KBM-7 (cell line): ENCODE data around the gene CCSAP.
"Not testable (repeated sequence)": the region's sequence is repeated elsewhere in the genome, so short reads cannot be mapped to it uniquely, and the experiment has no call there.

Source experiments
- DNase-seq: peaks from one replicate; pipeline ENCODE4 v3.0.0-alpha.2; 2015
- in situ Hi-C: fragments of 300-500 bp; cut with MboI; formaldehyde crosslinking; loops from 2 replicates; pipeline ENCODE4 v1.14.3; 2020; ENCODE audit warnings: low sequenced_read_pairs, low pct_unique_long_range_greater_than_20kb, mixed read lengths

CCSAP gene

DNA sequence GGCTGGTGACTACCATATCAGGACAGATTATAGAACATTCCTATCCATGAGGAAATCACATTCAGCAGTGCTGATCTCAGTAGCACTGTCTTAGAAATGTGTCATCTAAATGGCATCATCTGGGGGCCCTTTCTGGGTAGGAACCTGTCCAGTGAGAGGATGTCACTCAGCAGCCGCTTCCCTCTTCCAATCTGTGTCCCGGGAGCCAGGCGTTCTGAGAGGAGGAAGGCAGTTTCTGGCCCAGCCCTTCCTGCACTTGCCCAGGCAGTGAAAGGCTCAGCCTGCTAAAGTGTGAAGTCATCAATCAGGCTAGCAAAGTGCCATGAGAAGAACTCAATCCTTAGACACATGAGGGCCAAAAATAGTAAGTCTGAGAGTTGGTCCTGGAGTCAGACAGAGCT is 46.3 kb downstream of the CCSAP start:
- in situ Hi-C loops: no loop called here
- peak; percentile 36 for DNase-seq

DNA sequence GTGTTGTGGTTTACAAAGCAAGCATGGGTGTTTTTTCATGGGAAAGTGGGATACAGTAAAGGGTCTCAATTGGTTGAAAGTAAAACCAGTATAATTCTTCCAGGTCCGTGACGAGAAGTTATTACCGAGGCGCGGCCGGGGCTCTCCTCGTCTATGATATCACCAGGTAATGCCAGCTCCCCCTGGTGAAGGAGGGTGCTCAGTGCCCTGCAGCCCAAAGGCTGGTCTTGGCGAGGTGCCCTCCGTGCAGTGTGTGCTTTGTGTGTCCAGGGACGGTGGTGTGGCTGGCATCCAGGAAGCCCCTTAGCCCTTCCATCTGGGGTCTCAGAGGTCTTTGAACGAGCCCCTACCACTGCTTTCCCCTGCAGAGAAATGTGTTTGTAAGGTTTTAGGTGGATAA is 47.1 kb downstream of the CCSAP start:
- in situ Hi-C loops: no loop called here
- no peak for DNase-seq

DNA sequence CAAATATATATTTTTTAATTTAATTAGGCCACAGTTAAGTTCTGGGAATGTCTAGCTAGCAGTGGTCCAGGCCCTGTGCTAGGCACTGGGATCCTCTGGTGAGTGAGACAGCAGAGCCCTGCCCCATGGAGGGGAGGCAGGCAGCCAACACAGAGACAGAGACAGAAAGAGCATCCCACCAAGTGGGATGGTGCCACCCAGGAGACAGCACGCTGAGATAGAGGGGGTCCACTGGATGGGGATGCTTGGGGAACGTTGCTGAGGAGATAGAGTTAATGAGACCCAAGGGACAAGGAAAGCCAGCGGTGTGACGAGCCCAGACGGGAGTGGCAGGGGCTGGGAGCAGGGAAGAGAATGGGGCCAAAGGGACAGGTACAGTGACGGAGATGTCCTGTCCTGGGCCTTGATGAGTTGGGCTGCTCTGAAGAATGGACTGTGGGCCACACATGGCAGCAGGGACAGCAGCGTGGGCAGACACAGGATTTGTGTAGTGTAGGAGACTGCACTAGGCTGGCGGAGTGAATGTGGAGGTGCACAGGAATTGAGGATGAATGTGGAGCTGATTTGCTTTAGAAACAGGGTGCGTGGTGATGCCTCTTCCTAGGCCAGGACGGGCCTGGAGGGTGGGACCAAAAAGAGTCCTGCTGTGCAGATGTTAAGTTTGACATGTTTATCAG is 49.2 kb downstream of the CCSAP start:
- in situ Hi-C loops: no loop called here
- DNase-seq: no peak

DNA sequence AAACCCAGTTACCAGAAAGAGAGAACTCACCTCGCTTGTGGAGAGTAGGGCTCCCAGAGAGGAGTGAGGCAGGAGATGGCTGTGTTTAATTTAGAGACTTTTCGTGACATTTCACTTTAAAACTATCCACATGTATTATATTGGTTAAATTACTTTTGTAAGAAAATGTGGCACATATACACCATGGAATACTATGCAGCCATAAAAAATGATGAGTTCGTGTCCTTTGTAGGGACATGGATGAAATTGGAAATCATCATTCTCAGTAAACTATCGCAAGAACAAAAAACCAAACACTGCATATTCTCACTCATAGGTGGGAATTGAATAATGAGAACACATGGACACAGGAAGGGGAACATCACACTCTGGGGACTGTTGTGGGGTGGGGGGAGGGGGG is 51.2 kb downstream of the CCSAP start:
- DNase-seq, in situ Hi-C loops: not testable (repeated sequence)

DNA sequence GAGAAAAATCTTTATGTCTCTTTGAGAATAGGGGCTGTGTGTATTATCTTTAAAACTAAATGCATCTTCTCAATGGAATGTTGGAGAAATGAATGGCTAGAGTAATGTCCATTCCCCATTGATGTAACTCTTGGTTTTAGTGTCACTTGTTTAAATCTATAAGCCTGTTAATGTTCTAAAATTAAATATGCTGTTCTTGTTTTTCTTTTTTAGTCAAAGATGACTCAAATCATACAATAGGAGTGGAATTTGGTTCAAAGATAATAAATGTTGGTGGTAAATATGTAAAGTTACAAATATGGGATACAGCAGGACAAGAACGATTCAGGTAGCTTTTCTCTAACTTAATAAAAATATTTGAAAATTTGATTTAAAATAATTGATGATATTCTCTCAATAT is 54.3 kb downstream of the CCSAP start:
- no peak for DNase-seq
- in situ Hi-C loops: no loop called here

DNA sequence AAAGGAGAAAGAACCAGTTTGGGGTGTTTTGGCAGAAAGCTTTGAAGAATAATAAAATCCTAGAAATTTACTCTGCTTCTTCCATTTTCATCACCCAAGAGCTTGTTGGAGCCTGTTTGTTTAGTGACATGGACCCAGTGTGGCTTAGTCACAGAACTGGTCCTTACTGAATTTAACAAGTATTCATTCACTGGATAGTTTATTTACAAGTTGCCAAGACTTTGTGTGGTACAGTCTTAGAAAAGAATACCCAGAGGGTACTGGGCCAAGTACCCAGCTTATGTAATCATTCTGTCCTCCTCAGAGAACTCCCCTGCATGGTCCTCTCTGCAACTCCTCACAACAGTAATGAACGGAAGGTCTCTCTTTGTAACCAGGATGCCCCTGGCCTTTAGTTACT is 55.6 kb downstream of the CCSAP start:
- in situ Hi-C loops: no loop called here
- DNase-seq: no peak

DNA sequence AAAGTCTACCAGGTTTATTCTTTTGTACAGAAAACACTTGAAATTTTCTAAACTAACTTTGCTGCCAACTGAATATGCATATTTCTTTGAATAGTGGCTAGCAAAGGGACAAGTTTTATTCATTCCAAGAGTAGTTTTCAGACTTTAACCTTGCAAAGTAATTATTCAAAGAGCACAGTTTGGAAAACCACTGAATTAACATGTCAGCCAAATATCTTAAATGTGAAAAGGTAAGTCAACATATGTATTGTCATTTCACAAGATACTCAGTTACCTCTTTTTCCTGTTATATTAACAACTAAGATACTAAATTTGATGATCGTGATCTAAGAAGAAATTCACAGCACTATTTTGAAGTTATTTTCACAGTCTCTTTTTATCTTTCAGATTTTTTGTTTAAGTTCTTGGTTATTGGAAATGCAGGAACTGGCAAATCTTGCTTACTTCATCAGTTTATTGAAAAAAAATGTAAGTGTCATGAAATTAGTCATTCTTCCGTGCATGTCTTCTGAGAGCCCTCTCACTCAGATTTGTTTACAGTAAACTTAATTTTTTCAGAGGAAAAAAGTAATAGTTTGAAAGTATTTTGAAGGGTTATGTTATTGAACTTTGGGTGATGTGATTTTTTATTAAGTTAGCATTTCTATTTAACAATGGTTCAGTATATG is 56.6 kb downstream of the CCSAP start:
- in situ Hi-C loops: no loop called here
- no peak for DNase-seq

DNA sequence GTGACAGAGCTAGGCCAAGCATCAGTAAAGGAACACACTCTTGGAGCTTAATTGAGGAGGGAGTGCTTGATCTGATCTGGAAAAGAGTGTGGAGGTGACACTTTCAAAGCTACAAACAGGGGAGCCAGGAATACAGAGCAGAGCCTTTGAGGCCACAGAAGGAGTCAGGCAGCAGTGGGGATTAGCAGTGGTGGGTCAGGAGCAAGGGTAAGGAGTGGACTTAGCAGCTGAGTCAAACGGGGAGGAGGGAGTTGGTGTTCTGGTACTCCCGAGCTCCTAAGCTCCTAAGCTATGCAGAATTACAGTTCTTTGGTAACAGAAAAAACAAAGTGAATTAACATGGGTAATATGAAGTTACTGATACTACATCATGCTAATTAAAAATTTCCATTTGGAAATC is 57.4 kb downstream of the CCSAP start:
- in situ Hi-C loops: no loop called here
- no peak for DNase-seq

DNA sequence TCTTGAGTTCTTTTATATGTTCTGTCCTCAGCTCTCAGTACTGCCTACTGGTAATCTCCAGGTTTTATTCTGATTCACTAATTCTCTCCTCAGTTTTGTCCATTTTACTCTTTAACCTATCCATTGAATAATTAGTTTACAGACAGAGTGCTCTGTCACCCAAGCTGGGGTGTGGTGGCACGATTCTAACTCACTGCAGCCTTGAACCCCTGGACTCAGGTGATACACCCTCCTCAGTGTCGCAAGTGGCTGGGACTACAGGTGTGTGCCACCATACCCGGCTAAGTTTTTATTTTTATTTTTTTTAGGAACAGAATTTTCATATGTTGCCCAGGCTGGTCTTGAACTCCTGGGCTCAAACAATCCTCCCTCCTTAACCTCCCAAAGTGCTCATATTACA is 58.0 kb downstream of the CCSAP start:
- no peak for DNase-seq
- in situ Hi-C loops: no loop called here

DNA sequence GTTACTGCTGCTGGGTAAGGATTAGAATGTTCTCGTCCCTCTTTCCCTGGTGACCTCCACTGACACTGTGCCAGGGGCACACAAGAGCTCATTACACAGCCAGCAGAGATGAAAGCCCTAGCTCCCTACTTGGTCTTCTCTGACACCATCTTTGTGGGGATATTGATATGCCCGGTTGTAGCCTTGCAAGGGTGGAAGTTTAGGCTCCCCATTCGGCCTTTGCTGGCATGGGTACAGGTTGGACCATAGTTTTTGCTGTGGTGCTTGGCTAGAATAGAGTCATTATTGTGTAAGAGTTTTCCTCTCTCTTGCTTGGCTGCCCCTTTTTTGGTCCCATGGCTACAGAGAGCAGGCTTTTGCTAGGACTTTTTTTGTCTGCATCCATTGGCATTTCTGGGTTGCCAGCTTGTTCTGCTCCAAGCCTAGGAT is 59.6 kb downstream of the CCSAP start:
- in situ Hi-C loops: no loop called here
- no peak for DNase-seq

DNA sequence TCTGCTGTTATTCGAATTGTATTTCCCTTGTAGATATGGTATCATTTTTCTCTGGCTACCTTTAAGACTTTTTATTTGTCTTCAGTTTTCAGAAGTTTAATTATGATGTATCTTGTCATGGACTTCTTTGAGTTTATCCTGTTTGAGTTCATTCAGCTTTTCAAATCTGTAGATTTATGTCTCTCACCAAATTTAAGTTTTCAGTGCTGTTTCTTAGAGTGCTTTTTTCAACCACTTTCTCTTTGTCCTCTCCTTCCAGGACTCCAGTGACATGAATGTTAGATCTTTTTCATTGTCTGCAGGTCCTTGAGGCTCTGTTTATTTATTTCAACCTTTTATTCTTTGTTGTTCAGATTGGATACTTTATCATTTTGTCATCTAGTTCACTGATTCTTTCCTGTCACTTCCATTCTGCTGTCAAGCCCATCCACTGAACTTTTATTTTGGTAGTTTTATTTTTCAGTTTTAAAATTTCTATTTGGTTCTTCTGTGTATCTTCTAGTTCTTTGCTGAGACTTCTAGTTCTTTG is 60.5 kb downstream of the CCSAP start:
- no peak for DNase-seq
- in situ Hi-C loops: no loop called here

DNA sequence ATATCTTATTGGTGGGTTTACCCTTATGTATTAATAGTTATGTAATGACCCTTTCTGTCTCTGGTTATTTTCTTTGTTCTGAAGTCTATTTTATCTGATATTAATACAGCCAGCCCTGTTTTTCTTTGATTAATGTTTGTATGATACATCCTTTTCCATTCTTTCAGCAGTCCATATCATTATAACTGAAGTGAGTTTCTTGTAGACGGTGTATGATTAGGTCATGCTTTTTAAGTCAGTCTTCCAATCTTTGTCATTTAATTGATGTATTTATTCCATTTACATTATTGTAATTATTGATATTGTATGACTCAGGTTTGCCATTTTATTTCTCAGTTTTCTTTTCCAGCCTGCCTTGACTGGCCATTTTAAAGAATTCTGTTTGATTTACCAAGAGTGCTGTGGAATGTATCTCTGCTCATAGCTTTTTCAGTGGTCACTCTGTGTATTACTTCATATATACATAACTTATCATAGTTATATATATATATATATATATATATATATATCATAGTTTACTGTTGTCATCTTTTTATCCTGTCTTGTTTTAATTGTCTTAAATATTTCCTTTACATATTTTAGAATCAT is 61.4 kb downstream of the CCSAP start:
- in situ Hi-C loops: no loop called here
- no peak for DNase-seq

DNA sequence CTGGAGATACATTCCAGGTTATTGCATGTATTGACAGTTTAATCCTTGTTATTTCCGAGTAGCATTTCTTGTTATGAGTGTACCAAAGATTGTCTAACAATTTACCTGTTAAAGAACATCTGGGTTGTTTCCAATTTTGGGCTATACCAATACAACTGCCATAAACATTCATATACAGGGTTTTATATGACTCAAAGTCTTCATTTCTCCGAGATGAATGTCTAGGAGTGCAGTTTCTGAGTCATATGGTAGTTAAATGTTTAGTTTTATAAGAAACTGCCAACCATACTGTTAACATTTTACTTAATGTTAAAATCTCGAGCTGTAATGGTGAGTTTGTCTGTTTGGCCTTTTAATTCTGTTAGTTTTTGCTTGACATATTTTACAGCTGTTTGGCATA is 61.9 kb downstream of the CCSAP start:
- no peak for DNase-seq
- in situ Hi-C loops: no loop called here

DNA sequence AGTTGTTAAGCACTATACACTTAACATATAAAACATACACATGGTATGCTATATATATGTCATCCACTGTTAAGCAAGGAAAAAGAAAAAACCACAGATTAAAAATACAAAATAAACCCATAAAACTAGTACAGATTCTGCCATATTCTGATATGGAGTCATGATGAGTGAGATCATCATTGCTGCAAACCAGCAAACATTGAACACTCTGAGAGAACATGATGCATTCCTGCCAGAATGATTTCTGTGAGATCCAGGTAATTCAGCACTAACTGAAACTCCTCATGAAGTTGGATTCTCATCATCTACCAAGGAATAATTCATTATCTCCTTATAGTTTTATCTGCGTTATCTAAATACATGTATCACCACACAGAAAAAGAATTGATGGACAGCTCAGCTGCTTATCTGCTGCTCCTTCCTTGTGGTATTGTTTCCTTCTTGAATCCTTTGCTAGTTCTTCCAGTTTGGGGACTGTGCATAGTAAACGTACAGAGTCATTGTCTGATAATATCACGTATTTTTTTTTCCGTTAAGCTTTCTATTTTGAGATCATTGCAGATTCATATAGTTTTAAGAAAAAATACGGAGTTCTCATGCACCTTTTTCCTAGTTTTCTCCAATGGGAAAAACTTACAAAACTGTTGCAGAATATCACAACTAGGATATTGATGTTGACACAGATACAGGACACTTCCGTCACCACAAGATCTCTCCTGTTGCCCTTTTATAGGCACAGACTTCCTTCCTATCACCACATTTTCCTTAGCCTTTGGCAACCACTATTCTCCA is 62.6 kb downstream of the CCSAP start:
- DNase-seq: peak; percentile 41
- in situ Hi-C loops: no loop called here

DNA sequence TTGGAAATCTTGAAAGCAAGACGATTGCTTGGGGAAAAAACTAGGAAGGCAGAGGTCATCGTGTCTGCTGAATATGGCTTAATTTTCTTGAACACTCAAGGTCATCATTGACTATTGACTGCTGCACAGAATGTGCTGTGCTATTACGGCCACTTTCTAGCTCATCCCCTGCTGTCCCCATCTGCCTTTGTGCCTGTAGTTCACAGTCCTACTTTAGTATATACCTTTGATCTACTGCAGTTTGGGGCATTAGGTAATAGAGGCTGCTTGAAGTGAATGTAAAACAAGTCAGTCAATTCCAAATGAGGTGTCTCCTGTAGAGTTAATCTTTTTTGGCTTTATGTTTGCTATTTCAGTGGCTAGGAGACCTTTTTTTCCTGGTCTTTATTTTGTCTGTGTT is 63.6 kb downstream of the CCSAP start:
- in situ Hi-C loops: no loop called here
- no peak for DNase-seq

DNA sequence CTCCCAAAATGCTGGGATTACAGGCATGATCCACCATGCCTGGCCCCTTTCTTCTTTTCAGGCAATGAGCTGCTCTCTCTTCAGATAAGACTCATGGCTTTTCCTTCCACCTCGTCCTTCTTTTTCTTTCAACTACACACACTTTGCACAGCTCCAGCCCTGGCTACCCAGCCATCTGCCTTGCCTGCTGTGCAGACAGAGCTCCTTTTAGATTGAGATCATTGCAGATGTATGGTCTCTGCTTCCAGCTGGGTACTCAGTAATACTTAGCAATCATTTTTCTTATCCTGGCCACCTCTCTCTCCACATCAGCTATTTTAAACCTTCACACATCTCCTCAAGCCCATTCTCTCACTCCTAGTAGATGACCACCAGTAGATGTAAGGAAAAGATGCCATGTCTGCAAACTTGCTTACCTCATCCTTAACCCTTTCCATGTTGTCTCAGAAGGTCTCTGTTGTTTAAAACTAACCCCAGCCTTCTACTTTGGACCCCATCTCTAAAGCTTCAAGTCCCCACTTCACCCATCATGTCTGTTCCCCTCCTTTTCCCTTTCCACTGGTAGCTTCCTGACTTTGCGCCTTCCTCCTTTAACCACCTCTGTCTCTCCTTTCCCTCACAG is 64.6 kb downstream of the CCSAP start:
- DNase-seq: no peak

DNA sequence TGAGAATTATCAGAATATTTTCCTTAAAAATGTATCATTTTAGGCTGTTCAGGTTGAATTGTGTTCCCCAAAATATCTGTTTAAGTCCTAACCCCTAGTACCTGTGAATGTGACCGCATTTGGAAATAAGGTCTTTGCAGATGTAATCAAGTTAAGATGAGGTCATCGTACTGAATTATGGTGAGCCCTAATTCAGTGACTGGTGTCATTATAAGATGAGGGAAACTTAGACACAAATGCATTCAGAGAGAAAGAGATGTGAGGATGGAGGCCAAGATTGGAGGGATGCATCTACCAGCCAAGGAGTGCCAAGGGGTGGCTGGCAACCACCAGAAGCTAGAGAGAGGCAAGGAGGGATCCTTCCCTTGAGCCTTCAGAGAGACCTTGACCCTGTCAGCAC is 67.8 kb downstream of the CCSAP start:
- in situ Hi-C loops: no loop called here
- DNase-seq: no peak

More for the DNA sequence above, 64.6 kb downstream of the CCSAP start:
- in situ Hi-C loops: no loop called here

DNA sequence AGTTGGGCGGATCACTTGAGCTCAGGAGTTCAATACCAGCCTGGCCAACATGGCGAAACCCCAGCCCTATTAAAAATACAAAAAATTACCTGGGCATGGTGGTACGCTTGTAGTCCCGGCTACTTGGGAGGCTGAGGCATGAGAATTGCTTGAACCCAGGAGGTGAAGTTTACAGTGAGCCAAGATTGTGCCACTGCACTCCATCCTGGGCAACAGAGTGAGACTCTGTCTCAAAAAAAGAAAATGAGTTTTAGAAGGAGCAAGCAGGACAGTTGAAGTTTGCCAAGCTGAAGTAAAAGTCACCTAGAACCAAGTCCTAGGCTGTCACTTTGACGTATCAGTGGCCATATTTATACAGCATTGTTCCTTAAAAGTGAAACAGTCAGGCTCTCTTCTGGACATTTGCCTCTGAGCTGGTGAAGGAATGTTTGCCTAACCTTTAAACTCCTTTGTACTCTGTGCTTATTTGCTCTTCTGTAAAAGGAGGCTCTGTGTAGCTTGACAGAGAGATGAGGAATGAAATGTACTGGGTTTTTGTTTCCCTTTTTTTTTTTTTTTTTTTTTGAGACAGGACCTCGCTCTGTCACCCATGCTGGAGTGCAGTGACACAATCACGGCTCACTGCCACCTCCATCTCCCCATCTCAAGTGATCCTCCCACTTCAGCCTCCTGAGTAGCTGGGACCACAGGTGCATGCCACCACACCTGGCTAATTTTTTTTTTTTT is 69.2 kb downstream of the CCSAP start:
- no peak for DNase-seq
- in situ Hi-C loops: loop anchor here (25.0 kb wide), 2 partner anchors 189 to 1039 kb away; no protein-coding TSS in a partner anchor
